SU-DHL-6 (cell line): ENCODE data around the gene BRCA1.

Experiments used
- H2AFZ ChIP-seq: fragments of 200-600 bp; sonication (generic); 2 replicates; pipeline ENCODE4 v1.6.1; 2014; ENCODE audit warnings: low read depth, mild to moderate bottlenecking, moderate library complexity, mixed read lengths, antibody characterized with exemption, low read length; ENCODE audit not compliant: severe bottlenecking
- H3F3A ChIP-seq: fragments of 200-600 bp; shearing (Covaris generic); 2 replicates; pipeline ENCODE4 v1.6.0; 2016; ENCODE audit warnings: antibody characterized with exemption, mild to moderate bottlenecking; ENCODE audit not compliant: insufficient read depth
- H3K27ac ChIP-seq: fragments of 200-600 bp; sonication (generic); 2 replicates; pipeline ENCODE4 v1.5.1; 2016; ENCODE audit warnings: low read depth, mild to moderate bottlenecking, low read length, moderate library complexity, mixed read lengths
- H3K27me3 ChIP-seq: fragments of 200-600 bp; sonication (generic), shearing (Covaris generic); 2 replicates; pipeline ENCODE4 v1.6.0; 2014; ENCODE audit warnings: mild to moderate bottlenecking, low read length
- H3K36me3 ChIP-seq: fragments of 200-600 bp; sonication (generic); 2 replicates; pipeline ENCODE4 v1.6.1; 2014; ENCODE audit warnings: mild to moderate bottlenecking, low read length, mixed read lengths
- H3K4me2 ChIP-seq: fragments of 300-600, 200-600 bp; shearing (Covaris generic), sonication (generic); 2 replicates; pipeline ENCODE4 v1.6.0; 2014; ENCODE audit warnings: low read length, low read depth, mild to moderate bottlenecking; ENCODE audit not compliant: poor library complexity, severe bottlenecking
- H3K4me3 ChIP-seq: fragments of 200-600 bp; sonication (generic); 2 replicates; pipeline ENCODE4 v1.5.1; 2014; ENCODE audit warnings: antibody characterized with exemption, low read length, mild to moderate bottlenecking, mixed read lengths; ENCODE audit not compliant: insufficient read depth, poor library complexity, severe bottlenecking
- H3K79me2 ChIP-seq: fragments of 200-600 bp; sonication (generic); 2 replicates; pipeline ENCODE4 v1.6.1; 2014; ENCODE audit warnings: mild to moderate bottlenecking, low read length, moderate library complexity; ENCODE audit not compliant: insufficient read depth
- H3K9ac ChIP-seq: fragments of 200-600 bp; sonication (generic); 2 replicates; pipeline ENCODE4 v1.7.0; 2014; ENCODE audit warnings: mild to moderate bottlenecking, low read length
- H3K9me2 ChIP-seq: fragments of 200-600 bp; sonication (generic); replicated peaks from 2 replicates; pipeline ENCODE4 v1.6.1; 2014; ENCODE audit warnings: low read length; ENCODE audit not compliant: insufficient read depth
- H3K9me3 ChIP-seq: fragments of 200-600 bp; sonication (generic); 2 replicates; pipeline ENCODE4 v1.6.1; 2014; ENCODE audit warnings: low read length, mixed read lengths; ENCODE audit not compliant: insufficient read depth
- H4K20me1 ChIP-seq: fragments of 200-600 bp; sonication (generic); 2 replicates; pipeline ENCODE4 v1.6.1; 2014; ENCODE audit warnings: low read depth, mild to moderate bottlenecking, antibody characterized with exemption, low read length, moderate library complexity, mixed read lengths
- CTCF ChIP-seq: fragments of 200-600 bp; sonication (generic); IDR thresholded peaks from one replicate; pipeline ENCODE4 v1.5.1; 2017; ENCODE audit warnings: antibody characterized with exemption, mild to moderate bottlenecking, low read length, moderate library complexity; ENCODE audit not compliant: insufficient read depth, poor library complexity, severe bottlenecking
- EZH2phosphoT487 ChIP-seq: fragments of 200-600 bp; sonication (generic), shearing (Covaris generic); conservative IDR thresholded peaks from 2 replicates; pipeline ENCODE4 v1.6.1; 2018; ENCODE audit warnings: mild to moderate bottlenecking, antibody characterized with exemption, low read length, moderate library complexity, mixed read lengths

Gene BRCA1

GRCh38 chr17:43125133-43125966 is at the start of gene BRCA1:
BRCA1 (minus strand) TSS chr17:43125364; CDS start chr17:43124096, 1,268 bp downstream.
- peaks cover 9% of the 10 kb centered on the region; the same call in 1 of the 2 replicates for H3F3A ChIP-seq
- H3K9ac ChIP-seq, result peak within 1 kb of the TSS; percentile 89
- no peaks in the 10 kb centered on the region for H3K27me3 ChIP-seq
- H4K20me1 ChIP-seq, result no peaks in the 10 kb centered on the region
- peaks cover 46% of the 10 kb centered on the region for H3K79me2 ChIP-seq
- H3K27ac ChIP-seq, result peak within 1 kb of the TSS; percentile 70
- H3K4me2 ChIP-seq, result peak within 1 kb of the TSS; percentile 78
- peaks cover 4% of the 10 kb centered on the region; the same call in 1 of the 2 replicates for H3K36me3 ChIP-seq
- H3K9me2 ChIP-seq, result no peaks in the 10 kb centered on the region
- H2AFZ ChIP-seq, result peak within 1 kb of the TSS; percentile 81
- peak within 1 kb of the TSS; percentile 84 for H3K4me3 ChIP-seq
- no peaks in the 10 kb centered on the region for H3K9me3 ChIP-seq
- TF ChIP-seq EZH2phosphoT487 (no peak), CTCF (no peak)

GRCh38 chr17:43171586-43172487 is 46.7 kb upstream of the BRCA1 start:
- Histone ChIP-seq H3K9ac (peak overlapping the region; percentile 72), H4K20me1 (no peaks in the 10 kb centered on the region), H3K4me2 (peak overlapping the region; percentile 71), H3K36me3 (no peaks in the 10 kb centered on the region), H3K9me3 (no peaks in the 10 kb centered on the region), H3K27me3 (no peaks in the 10 kb centered on the region), H3K79me2 (peaks cover 16% of the 10 kb centered on the region), H3K9me2 (no peaks in the 10 kb centered on the region), H3F3A (peaks cover 15% of the 10 kb centered on the region; the same call in 1 of the 2 replicates), H3K27ac (peak overlapping the region; percentile 83), H3K4me3 (peak overlapping the region; percentile 87), H2AFZ (peak overlapping the region; percentile 7)
- TF ChIP-seq CTCF, result no peak
- no peak for TF ChIP-seq EZH2phosphoT487

GRCh38 chr17:43170766-43171585 is 45.8 kb upstream of the BRCA1 start, which contains the start of gene NBR1:
NBR1 (plus strand) TSS chr17:43171214; CDS start chr17:43175800, 4,586 bp downstream.
- Histone ChIP-seq H3K9me2 (no peaks in the 10 kb centered on the region), H3K4me3 (peak within 1 kb of the TSS; percentile 87), H3K4me2 (peak within 1 kb of the TSS; percentile 71), H3K79me2 (peaks cover 16% of the 10 kb centered on the region), H3K27me3 (no peaks in the 10 kb centered on the region), H3K27ac (peak within 1 kb of the TSS; percentile 83), H3K36me3 (no peaks in the 10 kb centered on the region), H3F3A (peaks cover 15% of the 10 kb centered on the region; the same call in 1 of the 2 replicates), H3K9ac (peak within 1 kb of the TSS; percentile 72), H4K20me1 (no peaks in the 10 kb centered on the region), H2AFZ (peak within 1 kb of the TSS; percentile 66), H3K9me3 (no peaks in the 10 kb centered on the region)
- TF ChIP-seq EZH2phosphoT487 (no peak), CTCF (no peak)
